Trophoblast cell (in vitro differentiated cells and primary cell): ENCODE data around the gene ANXA2R.
A peak's percentile ranks its signal among the peaks of the same experiment; 100 is the strongest.
"Not testable (repeated sequence)": the region's sequence is repeated elsewhere in the genome, so short reads cannot be mapped to it uniquely, and the experiment has no call there.

ENCODE experiments used
- DNase-seq, 2 donors: peaks; one replicate each; pipeline ENCODE4 v3.0.0-alpha.2; 2016
- H2AFZ ChIP-seq: 2 replicates; pipeline ENCODE4 v1.6.1; 2013; ENCODE audit warnings: low read length, moderate library complexity, mild to moderate bottlenecking; ENCODE audit not compliant: insufficient read depth, poor library complexity
- H2AK5ac ChIP-seq: 2 replicates; pipeline ENCODE4 v1.6.1; 2013; ENCODE audit warnings: mild to moderate bottlenecking, low read length
- H2BK120ac ChIP-seq: 2 replicates; pipeline ENCODE4 v1.6.1; 2013; ENCODE audit warnings: low read length, mild to moderate bottlenecking, moderate library complexity; ENCODE audit not compliant: insufficient read depth, poor library complexity
- H2BK12ac ChIP-seq: 2 replicates; pipeline ENCODE4 v1.6.1; 2013; ENCODE audit warnings: mild to moderate bottlenecking, low read length, moderate library complexity
- H2BK5ac ChIP-seq: 2 replicates; pipeline ENCODE4 v1.6.1; 2013; ENCODE audit warnings: low read length, low read depth, moderate library complexity, mild to moderate bottlenecking; ENCODE audit not compliant: poor library complexity
- H3K14ac ChIP-seq: 2 replicates; pipeline ENCODE4 v1.6.1; 2013; ENCODE audit warnings: mild to moderate bottlenecking, low read length
- H3K18ac ChIP-seq: 2 replicates; pipeline ENCODE4 v1.6.1; 2013; ENCODE audit warnings: mild to moderate bottlenecking, low read length
- H3K23ac ChIP-seq: 2 replicates; pipeline ENCODE4 v1.6.1; 2013; ENCODE audit warnings: low read length
- H3K27ac ChIP-seq: 2 replicates; pipeline ENCODE4 v1.5.1; 2013; ENCODE audit warnings: low read depth, mild to moderate bottlenecking, inconsistent platforms, low read length, moderate library complexity
- H3K27me3 ChIP-seq: 2 replicates; pipeline ENCODE4 v1.6.1; 2013; ENCODE audit warnings: inconsistent platforms, mild to moderate bottlenecking, low read length, moderate library complexity; ENCODE audit not compliant: insufficient read depth
- H3K36me3 ChIP-seq, 2 experiments: 1 replicate in 1 of 2; 2 replicates in 1 of 2; pipeline ENCODE4 v1.6.1; 2013; ENCODE audit warnings: low read length in 2 of 2, mild to moderate bottlenecking in 2 of 2, moderate library complexity in 1 of 2; ENCODE audit not compliant: insufficient read depth in 2 of 2, control insufficient read depth in 1 of 2
- H3K4ac ChIP-seq: 2 replicates; pipeline ENCODE4 v1.6.1; 2013; ENCODE audit warnings: low read depth, mild to moderate bottlenecking, low read length, moderate library complexity
- H3K4me1 ChIP-seq, 2 experiments: 1 replicate in 1 of 2; 2 replicates in 1 of 2; pipeline ENCODE4 v1.6.1; 2013; ENCODE audit warnings: low read length in 2 of 2, mild to moderate bottlenecking in 2 of 2, moderate library complexity in 1 of 2; ENCODE audit not compliant: insufficient read depth in 2 of 2, control insufficient read depth in 1 of 2
- H3K4me2 ChIP-seq: 2 replicates; pipeline ENCODE4 v1.6.1; 2013; ENCODE audit warnings: inconsistent platforms, mild to moderate bottlenecking, low read length, moderate library complexity
- H3K4me3 ChIP-seq: 2 replicates; pipeline ENCODE4 v1.5.1; 2013; ENCODE audit warnings: mild to moderate bottlenecking, low read depth, low read length, inconsistent platforms
- H3K79me1 ChIP-seq: one replicate; pipeline ENCODE4 v1.6.1; 2013; ENCODE audit warnings: low read length
- H3K79me2 ChIP-seq: 2 replicates; pipeline ENCODE4 v1.6.1; 2013; ENCODE audit warnings: low read length, mild to moderate bottlenecking; ENCODE audit not compliant: control insufficient read depth, insufficient read depth, poor library complexity
- H3K9ac ChIP-seq: 2 replicates; pipeline ENCODE4 v1.6.1; 2013; ENCODE audit warnings: mild to moderate bottlenecking, low read length
- H3K9me3 ChIP-seq: 2 replicates; pipeline ENCODE4 v1.6.1; 2013; ENCODE audit warnings: low read depth, mild to moderate bottlenecking, control low read depth, inconsistent platforms, low read length; ENCODE audit not compliant: insufficient read depth
- H4K12ac ChIP-seq: 2 replicates; pipeline ENCODE4 v1.6.1; 2013; ENCODE audit warnings: low read depth, mild to moderate bottlenecking, low read length, moderate library complexity
- H4K8ac ChIP-seq: 2 replicates; pipeline ENCODE4 v1.6.1; 2013; ENCODE audit warnings: low read depth, mild to moderate bottlenecking, low read length, moderate library complexity
- H4K91ac ChIP-seq: one replicate; pipeline ENCODE4 v1.6.1; 2013; ENCODE audit warnings: low read depth, mild to moderate bottlenecking, low read length, moderate library complexity
- WGBS: extraction: QIAGEN DNeasy Blood & Tissue Kit; methylation state at CpG from one replicate; pipeline ENCODE4 v1.1.7; 2013; ENCODE audit warnings: missing lambda C conversion rate; ENCODE audit not compliant: insufficient read length, insufficient coverage; ENCODE audit errors: extremely low coverage; 5-methylcytosine and 5-hydroxymethylcytosine counted together

ANXA2R gene

DNA sequence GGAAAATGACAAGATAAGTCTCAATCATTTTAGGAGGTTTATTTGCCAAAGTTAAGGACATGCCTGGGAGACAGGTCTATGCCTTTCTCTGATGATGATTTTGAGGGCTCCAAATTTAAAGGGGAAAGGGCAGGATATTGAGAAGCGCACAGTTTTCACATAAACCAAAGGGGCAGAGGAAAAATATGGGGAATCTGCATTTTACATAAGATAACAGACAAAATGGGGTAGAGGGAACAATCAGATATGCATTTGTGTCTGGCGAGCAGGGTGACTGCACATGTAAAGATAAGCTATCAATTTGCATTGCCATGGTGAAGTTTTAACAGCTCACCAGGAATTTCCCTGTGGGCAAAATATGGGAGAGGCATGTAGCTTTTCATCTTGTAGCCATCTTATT is 41.2 kb upstream of the ANXA2R start:
- no CpG with 5 or more reads among the region's 2 CpGs for WGBS
- not testable (repeated sequence) for H2BK120ac ChIP-seq, H2BK12ac ChIP-seq, H3K79me2 ChIP-seq, H3K4me3 ChIP-seq, H3K18ac ChIP-seq, H2AK5ac ChIP-seq, H3K23ac ChIP-seq, H4K91ac ChIP-seq, H3K14ac ChIP-seq, H2BK5ac ChIP-seq, H3K36me3 ChIP-seq, H4K8ac ChIP-seq, H3K27me3 ChIP-seq, H3K9me3 ChIP-seq, H3K27ac ChIP-seq, H3K4me1 ChIP-seq, H3K4ac ChIP-seq, H3K9ac ChIP-seq, H2AFZ ChIP-seq, H4K12ac ChIP-seq, H3K79me1 ChIP-seq
- peak; percentile 49 to 87 for DNase-seq
- peak overlapping the region; percentile 19 for H3K4me2 ChIP-seq

DNA sequence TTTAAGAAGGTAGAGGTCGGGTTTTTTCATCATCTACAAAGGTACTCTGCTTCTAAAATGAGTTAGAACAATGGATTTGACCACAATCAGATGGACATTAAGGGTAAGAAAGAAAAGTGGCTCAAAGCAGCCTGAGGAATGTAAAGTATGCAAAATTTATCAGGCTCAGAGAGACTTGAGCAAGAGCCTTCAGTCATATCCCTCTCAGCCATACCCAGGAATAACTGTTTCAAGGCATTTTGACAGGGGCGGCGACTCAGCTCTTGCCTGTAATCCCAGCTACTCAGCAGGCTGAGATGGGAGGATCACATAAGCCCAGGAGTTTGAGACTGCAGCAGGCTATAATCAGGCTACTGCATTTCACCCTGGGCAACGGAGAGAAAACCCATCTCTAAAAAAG is 38.8 kb upstream of the ANXA2R start:
- H3K23ac ChIP-seq = no peak overlapping the region
- DNase-seq = peak; percentile 57 to 89
- H3K18ac ChIP-seq = no peak overlapping the region
- H3K36me3 ChIP-seq = peaks cover 0 to 6% of the 10 kb centered on the region in 2 experiments
- H2BK12ac ChIP-seq = no peak overlapping the region
- H4K91ac ChIP-seq = no peak overlapping the region
- peak overlapping the region; percentile 10 for H3K27ac ChIP-seq
- no peaks in the 10 kb centered on the region for H3K79me2 ChIP-seq
- H4K12ac ChIP-seq = no peak overlapping the region
- no CpG with 5 or more reads among the region's 4 CpGs for WGBS
- no peak overlapping the region for H3K4ac ChIP-seq
- H3K79me1 ChIP-seq = no peaks in the 10 kb centered on the region
- H3K9ac ChIP-seq = no peak overlapping the region
- H3K4me2 ChIP-seq = no peak overlapping the region
- no peak overlapping the region for H4K8ac ChIP-seq
- no peak overlapping the region for H2BK120ac ChIP-seq
- H2AFZ ChIP-seq = no peak overlapping the region
- H3K4me3 ChIP-seq = no peak overlapping the region
- no peaks in the 10 kb centered on the region for H3K9me3 ChIP-seq
- no peak overlapping the region for H2AK5ac ChIP-seq
- no peak overlapping the region for H2BK5ac ChIP-seq
- no peaks in the 10 kb centered on the region for H3K4me1 ChIP-seq
- no peaks in the 10 kb centered on the region for H3K27me3 ChIP-seq
- no peak overlapping the region for H3K14ac ChIP-seq

DNA sequence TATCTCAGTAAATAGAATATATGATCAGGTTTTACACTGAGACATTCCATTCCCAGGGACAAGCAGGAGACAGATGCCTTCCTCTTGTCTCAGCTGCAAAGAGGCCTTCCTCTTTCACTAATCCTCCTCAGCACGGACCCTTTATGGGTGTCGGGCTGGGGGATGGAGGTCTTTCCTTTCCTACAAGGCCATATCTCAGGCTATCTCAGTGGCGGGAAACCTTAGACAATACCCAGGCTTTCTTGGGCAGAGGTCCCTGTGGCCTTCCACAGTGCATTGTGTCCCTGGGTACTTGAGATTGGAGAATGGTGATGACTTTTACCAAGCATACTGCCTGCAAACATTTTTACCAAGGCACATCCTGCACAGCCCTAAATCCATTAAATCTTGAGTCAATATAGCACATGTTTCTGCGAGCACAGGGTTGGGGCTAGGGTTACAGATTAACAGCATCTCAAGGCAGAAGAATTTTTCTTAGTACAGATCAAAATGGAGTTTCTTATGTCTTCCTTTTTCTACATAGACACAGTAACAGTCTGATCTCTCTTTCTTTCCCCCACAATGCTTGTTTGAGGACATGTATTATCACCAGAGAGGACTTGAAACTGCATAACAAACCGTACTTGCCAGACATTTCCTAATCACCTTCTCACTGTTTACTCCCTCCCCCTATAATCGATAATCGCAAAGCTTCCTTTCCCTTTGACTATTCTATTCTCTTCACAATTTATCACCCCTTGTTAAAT is 37.5 kb upstream of the ANXA2R start:
- H3K18ac ChIP-seq, H2AK5ac ChIP-seq, H2BK12ac ChIP-seq, H3K9ac ChIP-seq, H3K4me3 ChIP-seq, H3K36me3 ChIP-seq, H3K14ac ChIP-seq, H3K9me3 ChIP-seq, H3K27me3 ChIP-seq, DNase-seq, H4K12ac ChIP-seq, H3K4ac ChIP-seq, H3K79me2 ChIP-seq, H4K91ac ChIP-seq, H3K27ac ChIP-seq, H3K23ac ChIP-seq, H2BK120ac ChIP-seq, H4K8ac ChIP-seq, H3K79me1 ChIP-seq, H3K4me1 ChIP-seq, H2AFZ ChIP-seq, H3K4me2 ChIP-seq, H2BK5ac ChIP-seq: not testable (repeated sequence)
- WGBS = 100% methylated on average over 1 of the region's 7 CpGs

DNA sequence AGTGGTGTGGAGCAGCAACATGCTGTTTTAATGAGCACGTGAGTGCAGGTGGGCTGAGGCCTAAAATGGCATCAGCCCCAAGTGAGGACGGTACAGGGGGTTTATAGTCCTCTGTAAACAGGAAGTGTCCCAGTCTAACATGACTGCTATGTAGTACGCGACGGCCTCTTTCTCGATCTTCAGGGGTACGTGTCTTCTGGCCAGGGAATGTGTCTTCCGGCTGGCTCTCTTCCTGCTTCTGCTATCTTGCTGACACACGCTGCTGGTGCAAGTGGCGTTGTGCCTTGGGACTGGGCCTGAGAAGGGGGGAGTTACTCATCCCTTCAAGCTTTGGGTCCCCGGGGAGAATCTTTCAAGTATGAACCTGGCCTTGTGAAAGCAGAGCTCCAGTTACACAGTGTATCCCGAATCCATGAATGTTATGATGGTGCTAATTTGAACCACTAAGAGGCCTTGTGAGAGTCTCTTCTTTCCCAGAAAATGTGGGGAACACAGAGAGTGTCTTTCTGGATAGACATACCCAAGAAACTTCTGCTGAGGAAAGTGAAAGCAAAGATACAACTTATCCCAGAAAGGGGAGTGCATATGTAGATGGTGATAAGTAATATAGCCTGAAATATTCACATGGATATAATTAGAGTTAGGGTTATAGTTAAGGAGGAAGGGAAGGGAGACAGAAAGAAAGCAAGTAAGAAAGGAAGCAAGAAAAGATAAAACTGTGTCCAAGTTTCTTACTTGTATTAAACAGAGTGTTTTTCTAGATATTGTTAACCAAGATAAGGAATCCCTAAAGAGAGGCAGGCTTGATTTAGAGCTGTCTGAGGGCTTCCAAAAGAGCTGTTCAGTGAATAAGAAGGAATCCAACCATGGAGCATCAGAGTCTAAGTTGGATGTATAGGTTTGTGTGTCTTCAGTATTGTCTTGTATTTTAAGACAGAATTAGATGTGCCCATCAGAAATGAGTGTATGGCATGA is 35.5 kb upstream of the ANXA2R start:
- WGBS = no CpG with 5 or more reads among the region's 12 CpGs
- H4K91ac ChIP-seq = no peak overlapping the region

More for the DNA sequence above, 35.5 kb upstream of the ANXA2R start:
- Histone ChIP-seq H3K14ac (no peak overlapping the region), H3K4me2 (no peak overlapping the region), H3K9me3 (no peaks in the 10 kb centered on the region), H3K9ac (no peak overlapping the region), H4K8ac (no peak overlapping the region), H2BK12ac (no peak overlapping the region), H3K36me3 (peaks cover 7 to 15% of the 10 kb centered on the region in 2 experiments), H3K27me3 (no peaks in the 10 kb centered on the region), H2BK5ac (no peak overlapping the region), H3K4me1 (no peaks in the 10 kb centered on the region), H3K79me2 (no peaks in the 10 kb centered on the region), H3K27ac (no peak overlapping the region), H3K4me3 (no peak overlapping the region), H2AFZ (no peak overlapping the region), H3K23ac (no peak overlapping the region), H3K18ac (no peak overlapping the region), H3K79me1 (no peaks in the 10 kb centered on the region), H2AK5ac (no peak overlapping the region), H2BK120ac (no peak overlapping the region), H4K12ac (no peak overlapping the region), H3K4ac (no peak overlapping the region)
- DNase-seq = no peak
